Measurements from ENCODE around the gene MTAP.

Gene MTAP

DNA sequence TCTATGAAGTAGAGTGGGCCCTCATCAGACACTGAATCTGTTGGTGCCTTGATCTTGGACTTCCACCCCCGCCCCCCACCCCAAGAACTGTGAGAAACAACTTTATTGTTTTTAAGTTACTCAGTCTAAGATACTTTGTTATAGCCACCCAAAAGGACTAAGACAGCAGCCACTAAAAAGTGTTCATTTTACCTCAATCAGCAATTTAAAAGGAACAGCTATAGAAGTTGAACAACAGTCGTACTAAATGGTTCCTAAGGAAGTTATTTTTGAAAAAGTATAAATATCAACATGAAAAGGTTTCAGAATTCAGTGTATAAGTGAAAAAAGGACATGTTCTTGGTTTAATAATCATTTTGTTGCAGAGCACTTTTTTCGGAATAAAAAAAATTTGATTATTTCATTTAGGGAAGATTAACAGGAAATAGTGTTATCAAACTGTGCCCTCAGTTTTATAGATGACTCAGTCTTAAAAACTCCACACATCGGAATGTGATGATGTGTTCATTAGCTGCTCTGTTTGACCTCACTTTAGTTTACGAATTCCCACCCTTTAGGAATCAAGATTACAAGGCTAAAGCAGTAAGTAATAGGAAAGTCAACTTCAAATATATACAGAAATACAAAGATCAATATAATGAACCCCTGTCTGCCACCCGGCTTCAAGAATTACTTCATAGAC is 71.2 kb downstream of the MTAP start:
- Histone ChIP-seq H3K4me3 (ENCODE audit: low read length in 2 of 2) (no peak overlapping the region), H3K27ac (ENCODE audit: low read length) (no peak overlapping the region), H3K9me3 (ENCODE audit: control insufficient read depth in 2 of 2, low read length in 2 of 2) (no peaks in the 10 kb centered on the region), H3K9ac (ENCODE audit: low read length in 2 of 2) (no peak overlapping the region), H3K36me3 (ENCODE audit: control insufficient read depth in 2 of 2, insufficient read depth in 2 of 2, low read length in 2 of 2) (peaks cover 0 to 2% of the 10 kb centered on the region in 2 donors), H3K27me3 (ENCODE audit: control insufficient read depth in 1 of 2, insufficient read depth in 2 of 2, low read length in 2 of 2) (no peaks in the 10 kb centered on the region), H3K4me1 (ENCODE audit: control insufficient read depth, insufficient read depth, low read length) (no peaks in the 10 kb centered on the region)

- Histone ChIP-seq H3K27me3 (ENCODE audit: control insufficient read depth in 1 of 2, insufficient read depth in 2 of 2, low read length in 2 of 2) (no peaks in the 10 kb centered on the region), H3K36me3 (ENCODE audit: control insufficient read depth in 2 of 2, insufficient read depth in 2 of 2, low read length in 2 of 2) (no peaks in the 10 kb centered on the region), H3K9ac (ENCODE audit: low read length in 2 of 2) (no peak overlapping the region), H3K9me3 (ENCODE audit: control insufficient read depth in 2 of 2, low read length in 2 of 2) (no peaks in the 10 kb centered on the region), H3K27ac (ENCODE audit: low read length) (no peak overlapping the region), H3K4me3 (ENCODE audit: low read length in 2 of 2) (no peak overlapping the region), H3K4me1 (ENCODE audit: control insufficient read depth, insufficient read depth, low read length) (no peaks in the 10 kb centered on the region)
These were observed 73.5 kb downstream of the MTAP start for GRCh38 chr9:21875893-21876292.

DNA sequence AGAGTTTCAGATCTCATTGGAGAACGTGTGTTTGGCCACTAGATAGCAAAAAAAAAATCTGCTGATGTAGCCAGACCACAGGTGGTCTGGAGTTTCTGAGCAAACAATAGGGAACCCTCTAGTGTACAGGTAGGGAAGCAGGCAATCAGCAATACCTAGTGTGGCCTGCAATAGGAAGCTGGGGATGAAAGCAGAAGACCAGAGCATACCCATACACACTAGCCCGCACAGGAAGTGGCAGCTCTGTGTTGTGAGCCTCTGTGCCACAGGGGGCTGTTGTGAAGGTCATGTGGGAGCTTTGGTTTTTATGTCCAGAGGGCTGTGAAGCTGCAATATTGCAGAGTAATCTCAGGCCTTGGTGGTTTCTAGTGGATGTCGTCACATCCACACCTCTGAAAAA is 81.2 kb downstream of the MTAP start:
- Histone ChIP-seq H3K36me3 (ENCODE audit: control insufficient read depth in 2 of 2, insufficient read depth in 2 of 2, low read length in 2 of 2) (peaks cover 0 to 2% of the 10 kb centered on the region in 2 donors), H3K27ac (ENCODE audit: low read length) (no peak overlapping the region), H3K4me3 (ENCODE audit: low read length in 2 of 2) (no peak overlapping the region), H3K27me3 (ENCODE audit: control insufficient read depth in 1 of 2, insufficient read depth in 2 of 2, low read length in 2 of 2) (no peaks in the 10 kb centered on the region), H3K9ac (ENCODE audit: low read length in 2 of 2) (no peak overlapping the region), H3K9me3 (ENCODE audit: control insufficient read depth in 2 of 2, low read length in 2 of 2) (peaks cover 0 to 4% of the 10 kb centered on the region in 2 donors), H3K4me1 (ENCODE audit: control insufficient read depth, insufficient read depth, low read length) (no peaks in the 10 kb centered on the region)

DNA sequence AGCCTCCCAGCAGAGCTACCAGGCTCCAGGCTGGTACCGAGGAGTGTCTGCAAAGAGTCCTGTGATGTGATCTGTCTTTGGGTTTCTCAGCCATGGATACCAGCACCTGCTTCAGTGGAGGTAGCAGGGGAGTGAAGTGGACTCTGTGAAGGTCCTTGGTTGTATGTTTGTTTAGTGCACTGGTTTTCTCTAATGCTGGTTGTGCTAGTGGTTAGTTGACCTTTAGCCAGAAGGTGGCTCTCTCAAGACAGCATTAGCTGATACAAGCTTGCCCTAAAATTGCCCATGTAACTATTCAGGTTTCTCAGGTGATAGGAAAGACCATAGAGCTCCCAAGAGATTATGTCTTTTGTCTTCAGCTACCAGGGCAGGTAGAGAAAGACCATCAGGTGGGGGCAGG is 87.2 kb downstream of the MTAP start:
- Histone ChIP-seq H3K4me1 (ENCODE audit: control insufficient read depth, insufficient read depth, low read length) (no peaks in the 10 kb centered on the region), H3K27ac (ENCODE audit: low read length) (no peak overlapping the region), H3K4me3 (ENCODE audit: low read length in 2 of 2) (no peak overlapping the region), H3K27me3 (ENCODE audit: control insufficient read depth in 1 of 2, insufficient read depth in 2 of 2, low read length in 2 of 2) (no peaks in the 10 kb centered on the region), H3K9me3 (ENCODE audit: control insufficient read depth in 2 of 2, low read length in 2 of 2) (peaks cover 0 to 4% of the 10 kb centered on the region in 2 donors), H3K9ac (ENCODE audit: low read length in 2 of 2) (no peak overlapping the region), H3K36me3 (ENCODE audit: control insufficient read depth in 2 of 2, insufficient read depth in 2 of 2, low read length in 2 of 2) (peaks cover 0 to 6% of the 10 kb centered on the region in 2 donors)

DNA sequence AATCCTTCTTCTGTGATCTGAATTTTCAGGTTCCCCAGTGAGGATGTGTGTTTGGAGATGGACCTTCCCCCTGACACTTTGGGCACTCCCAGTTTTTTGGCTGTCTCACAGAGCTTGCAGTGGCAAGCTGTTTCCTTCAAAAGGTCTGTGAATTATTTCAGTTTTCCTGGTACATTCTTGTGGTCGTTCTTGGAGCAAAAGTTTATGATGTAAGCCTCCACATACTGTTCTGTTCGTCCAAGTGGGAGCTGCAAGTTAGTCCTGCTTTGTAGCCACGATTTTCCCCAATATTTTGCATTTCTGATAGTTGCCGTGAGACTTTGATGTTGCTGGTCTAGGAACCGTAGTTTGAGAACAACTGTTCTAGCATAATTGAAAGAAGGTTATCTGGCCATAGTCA is 88.3 kb downstream of the MTAP start:
- H3K27ac ChIP-seq (ENCODE audit: low read length) = no peak overlapping the region
- no peak overlapping the region for H3K4me3 ChIP-seq (ENCODE audit: low read length in 2 of 2)
- no peak overlapping the region for H3K9ac ChIP-seq (ENCODE audit: low read length in 2 of 2)
- peaks cover 0 to 6% of the 10 kb centered on the region in 2 donors for H3K36me3 ChIP-seq (ENCODE audit: control insufficient read depth in 2 of 2, insufficient read depth in 2 of 2, low read length in 2 of 2)
- no peaks in the 10 kb centered on the region for H3K4me1 ChIP-seq (ENCODE audit: control insufficient read depth, insufficient read depth, low read length)
- H3K9me3 ChIP-seq (ENCODE audit: control insufficient read depth in 2 of 2, low read length in 2 of 2) = peaks cover 0 to 4% of the 10 kb centered on the region in 2 donors
- no peaks in the 10 kb centered on the region for H3K27me3 ChIP-seq (ENCODE audit: control insufficient read depth in 1 of 2, insufficient read depth in 2 of 2, low read length in 2 of 2)

GRCh38 chr9:21901546-21901945 is 99.1 kb downstream of the MTAP start:
- peaks cover 0 to 14% of the 10 kb centered on the region in 2 donors for H3K9me3 ChIP-seq (ENCODE audit: control insufficient read depth in 2 of 2, low read length in 2 of 2)

DNA sequence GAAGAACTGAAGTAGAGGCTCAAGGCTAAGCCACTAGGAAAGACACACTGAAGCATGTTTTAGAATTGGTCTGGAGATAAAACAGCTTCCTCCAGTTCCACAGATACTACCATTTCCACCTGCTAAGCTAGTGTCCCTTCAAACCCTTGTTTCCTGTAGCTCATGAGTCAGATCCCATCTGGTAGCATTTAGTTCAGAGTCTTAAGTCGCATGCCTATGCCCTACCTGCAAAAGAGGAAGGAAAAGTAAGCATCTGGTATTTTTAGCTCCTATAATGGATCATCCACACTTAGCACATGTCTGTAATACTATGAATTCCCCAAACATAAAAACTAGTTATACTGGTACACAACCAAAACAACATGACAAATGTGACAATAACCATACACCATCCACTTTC is 99.7 kb downstream of the MTAP start:
- Histone ChIP-seq H3K27me3 (ENCODE audit: control insufficient read depth in 1 of 2, insufficient read depth in 2 of 2, low read length in 2 of 2) (no peaks in the 10 kb centered on the region), H3K9me3 (ENCODE audit: control insufficient read depth in 2 of 2, low read length in 2 of 2) (peaks cover 0 to 18% of the 10 kb centered on the region in 2 donors), H3K36me3 (ENCODE audit: control insufficient read depth in 2 of 2, insufficient read depth in 2 of 2, low read length in 2 of 2) (no peaks in the 10 kb centered on the region), H3K27ac (ENCODE audit: low read length) (no peak overlapping the region), H3K4me1 (ENCODE audit: control insufficient read depth, insufficient read depth, low read length) (no peaks in the 10 kb centered on the region), H3K4me3 (ENCODE audit: low read length in 2 of 2) (no peak overlapping the region), H3K9ac (ENCODE audit: low read length in 2 of 2) (no peak overlapping the region)

More at GRCh38 chr9:21901546-21901945, 99.1 kb downstream of the MTAP start:
- H3K36me3 ChIP-seq (ENCODE audit: control insufficient read depth in 2 of 2, insufficient read depth in 2 of 2, low read length in 2 of 2) = no peaks in the 10 kb centered on the region
- H3K27ac ChIP-seq (ENCODE audit: low read length) = no peak overlapping the region
- no peaks in the 10 kb centered on the region for H3K4me1 ChIP-seq (ENCODE audit: control insufficient read depth, insufficient read depth, low read length)
- H3K9ac ChIP-seq (ENCODE audit: low read length in 2 of 2) = no peak overlapping the region
- no peak overlapping the region for H3K4me3 ChIP-seq (ENCODE audit: low read length in 2 of 2)
- H3K27me3 ChIP-seq (ENCODE audit: control insufficient read depth in 1 of 2, insufficient read depth in 2 of 2, low read length in 2 of 2) = no peaks in the 10 kb centered on the region

DNA sequence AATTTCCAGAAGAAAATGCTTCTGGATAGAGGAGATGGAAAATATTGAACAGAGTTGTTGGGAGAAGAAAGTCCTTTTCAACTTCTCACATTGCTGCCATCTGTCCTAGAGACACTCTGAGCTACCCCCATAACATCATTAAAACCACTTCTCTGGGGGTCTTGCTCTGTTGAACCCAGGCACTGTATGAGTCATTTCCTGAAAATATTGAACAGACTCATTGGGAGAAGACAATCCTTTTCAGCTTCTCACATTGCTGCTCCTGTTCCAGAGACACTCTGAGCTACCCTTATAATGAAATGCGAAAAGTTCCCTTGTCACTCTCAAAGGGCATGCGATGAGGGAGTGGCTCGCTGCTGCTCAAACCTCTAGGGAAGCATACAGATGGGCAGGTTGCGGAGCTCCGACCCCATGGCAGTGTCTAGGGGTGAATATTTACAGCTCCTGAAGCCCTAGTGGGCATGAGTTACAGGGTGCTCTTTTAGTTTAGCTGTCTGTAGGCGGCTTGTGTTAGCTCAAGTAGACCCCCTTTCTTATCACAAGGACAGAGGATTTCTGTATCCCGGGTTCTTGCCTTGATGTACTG is 101.0 kb downstream of the MTAP start:
- peaks cover 0 to 19% of the 10 kb centered on the region in 2 donors for H3K9me3 ChIP-seq (ENCODE audit: control insufficient read depth in 2 of 2, low read length in 2 of 2)
- H3K9ac ChIP-seq (ENCODE audit: low read length in 2 of 2) = no peak overlapping the region
- H3K27ac ChIP-seq (ENCODE audit: low read length) = no peak overlapping the region
- no peaks in the 10 kb centered on the region for H3K4me1 ChIP-seq (ENCODE audit: control insufficient read depth, insufficient read depth, low read length)
- no peaks in the 10 kb centered on the region for H3K27me3 ChIP-seq (ENCODE audit: control insufficient read depth in 1 of 2, insufficient read depth in 2 of 2, low read length in 2 of 2)
- H3K36me3 ChIP-seq (ENCODE audit: control insufficient read depth in 2 of 2, insufficient read depth in 2 of 2, low read length in 2 of 2) = no peaks in the 10 kb centered on the region
- no peak overlapping the region for H3K4me3 ChIP-seq (ENCODE audit: low read length in 2 of 2)

GRCh38 chr9:21904371-21904770 is 101.9 kb downstream of the MTAP start:
- Histone ChIP-seq H3K36me3 (ENCODE audit: control insufficient read depth in 2 of 2, insufficient read depth in 2 of 2, low read length in 2 of 2) (no peaks in the 10 kb centered on the region), H3K27ac (ENCODE audit: low read length) (no peak overlapping the region), H3K9me3 (ENCODE audit: control insufficient read depth in 2 of 2, low read length in 2 of 2) (peaks cover 0 to 16% of the 10 kb centered on the region in 2 donors), H3K27me3 (ENCODE audit: control insufficient read depth in 1 of 2, insufficient read depth in 2 of 2, low read length in 2 of 2) (no peaks in the 10 kb centered on the region), H3K9ac (ENCODE audit: low read length in 2 of 2) (no peak overlapping the region), H3K4me3 (ENCODE audit: low read length in 2 of 2) (no peak overlapping the region), H3K4me1 (ENCODE audit: control insufficient read depth, insufficient read depth, low read length) (no peaks in the 10 kb centered on the region)

GRCh38 chr9:21904776-21905175 is 102.3 kb downstream of the MTAP start:
- Histone ChIP-seq H3K4me3 (ENCODE audit: low read length in 2 of 2) (no peak overlapping the region), H3K27ac (ENCODE audit: low read length) (no peak overlapping the region), H3K4me1 (ENCODE audit: control insufficient read depth, insufficient read depth, low read length) (no peaks in the 10 kb centered on the region), H3K9ac (ENCODE audit: low read length in 2 of 2) (no peak overlapping the region), H3K27me3 (ENCODE audit: control insufficient read depth in 1 of 2, insufficient read depth in 2 of 2, low read length in 2 of 2) (no peaks in the 10 kb centered on the region), H3K9me3 (ENCODE audit: control insufficient read depth in 2 of 2, low read length in 2 of 2) (peaks cover 0 to 12% of the 10 kb centered on the region in 2 donors), H3K36me3 (ENCODE audit: control insufficient read depth in 2 of 2, insufficient read depth in 2 of 2, low read length in 2 of 2) (no peaks in the 10 kb centered on the region)

- Histone ChIP-seq H3K4me1 (ENCODE audit: control insufficient read depth, insufficient read depth, low read length) (no peaks in the 10 kb centered on the region), H3K9me3 (ENCODE audit: control insufficient read depth in 2 of 2, low read length in 2 of 2) (peaks cover 0 to 12% of the 10 kb centered on the region in 2 donors), H3K27me3 (ENCODE audit: control insufficient read depth in 1 of 2, insufficient read depth in 2 of 2, low read length in 2 of 2) (no peaks in the 10 kb centered on the region)
These were observed 103.8 kb downstream of the MTAP start for GRCh38 chr9:21906213-21906612.

More at GRCh38 chr9:21906213-21906612, 103.8 kb downstream of the MTAP start:
- Histone ChIP-seq H3K9ac (ENCODE audit: low read length in 2 of 2) (no peak overlapping the region), H3K4me3 (ENCODE audit: low read length in 2 of 2) (no peak overlapping the region), H3K36me3 (ENCODE audit: control insufficient read depth in 2 of 2, insufficient read depth in 2 of 2, low read length in 2 of 2) (no peaks in the 10 kb centered on the region), H3K27ac (ENCODE audit: low read length) (no peak overlapping the region)
